Spleen (tissue), 7 donors: ENCODE data around the gene KDM3B.

Experiments used
- CTCF ChIP-seq, 11 experiments: fragments of 200-600 bp in 7 of 11; fragments of 450-650 bp in 4 of 11; sonication (generic) in 4 of 11; IDR thresholded peaks in 8 of 11; conservative IDR thresholded peaks in 3 of 11; 1 replicate in 7 of 11; 2 replicates in 4 of 11; pipeline versions ENCODE4 v1.4.0 to v1.8.0; 2016 to 2021; ENCODE audit warnings: antibody characterized with exemption in 11 of 11, inconsistent platforms in 4 of 11, mild to moderate bottlenecking in 1 of 11
- POLR2A ChIP-seq, 3 donors: fragments of 450-650 bp; IDR thresholded peaks; one replicate each; pipeline ENCODE4 v1.5.1; 2017; ENCODE audit warnings: antibody characterized with exemption in 3 of 3, mild to moderate bottlenecking in 1 of 3
- donor health status: DM: no; HTN: no; CAD: no; lungs with moderate emphysema.
- donor health status: DM: no; HTN: no; CAD: no.
- donor health status: DM: no; HTN: no; CAD: no.

- TF ChIP-seq CTCF (IDR thresholded peaks at IDR 0.05 in 8 of 11, conservative IDR thresholded peaks at IDR 0.05 in 3 of 11) (no peak), POLR2A (IDR thresholded peaks at IDR 0.05) (no peak)
Measured at GRCh38 chr5:138458384-138458783, 105.9 kb downstream of the KDM3B start.
